ENCODE measurements around the gene HAX1.

HAX1 gene

DNA sequence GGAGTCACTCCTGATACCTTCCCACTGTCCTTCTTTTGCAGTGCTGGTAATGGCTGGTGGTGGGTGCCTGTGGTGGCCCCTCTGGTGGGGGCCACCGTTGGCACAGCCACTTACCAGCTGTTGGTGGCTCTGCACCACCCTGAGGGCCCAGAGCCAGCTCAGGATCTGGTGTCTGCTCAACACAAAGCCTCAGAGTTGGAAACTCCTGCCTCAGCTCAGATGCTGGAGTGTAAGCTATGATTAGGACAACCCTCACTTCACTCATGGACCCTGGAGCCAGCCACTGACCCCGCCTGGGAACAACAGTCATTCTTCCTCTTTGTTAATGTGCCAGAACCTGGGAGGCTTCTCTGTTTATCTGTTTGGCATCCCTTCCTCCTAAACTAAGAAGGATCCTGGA lies 51.8 kb downstream of the HAX1 start:
- Histone ChIP-seq H3F3A (ENCODE audit: insufficient read depth) (0 out of 2 replicates have a peak, but pooled peaks cover 2% of the 10 kb centered on the region), H4K20me1 (ENCODE audit: low read depth, low read length) (no peaks in the 10 kb centered on the region), H3K27ac (ENCODE audit: low read depth, low read length) (no peak overlapping the region), H3K79me2 (ENCODE audit: insufficient read depth, low read length) (no peaks in the 10 kb centered on the region), H3K36me3 (ENCODE audit: low read length) (no peaks in the 10 kb centered on the region), H3K27me3 (ENCODE audit: low read length) (no peaks in the 10 kb centered on the region), H2AFZ (ENCODE audit: low read depth, low read length, severe bottlenecking) (no peak overlapping the region), H3K9me3 (ENCODE audit: insufficient read depth, low read length) (no peaks in the 10 kb centered on the region), H3K4me2 (ENCODE audit: low read depth, low read length, poor library complexity, severe bottlenecking) (peak overlapping the region; percentile 85), H3K9ac (ENCODE audit: low read length) (peak overlapping the region; percentile 55; the same call in 1 of the 2 replicates), H3K9me2 (replicated peaks; ENCODE audit: insufficient read depth, low read length) (no peaks in the 10 kb centered on the region), H3K4me3 (ENCODE audit: insufficient read depth, low read length, poor library complexity, severe bottlenecking) (peak overlapping the region; percentile 65)
- no peak for TF ChIP-seq EZH2phosphoT487 (conservative IDR thresholded peaks at IDR 0.05; ENCODE audit: low read length)
- TF ChIP-seq, protein P1, sequence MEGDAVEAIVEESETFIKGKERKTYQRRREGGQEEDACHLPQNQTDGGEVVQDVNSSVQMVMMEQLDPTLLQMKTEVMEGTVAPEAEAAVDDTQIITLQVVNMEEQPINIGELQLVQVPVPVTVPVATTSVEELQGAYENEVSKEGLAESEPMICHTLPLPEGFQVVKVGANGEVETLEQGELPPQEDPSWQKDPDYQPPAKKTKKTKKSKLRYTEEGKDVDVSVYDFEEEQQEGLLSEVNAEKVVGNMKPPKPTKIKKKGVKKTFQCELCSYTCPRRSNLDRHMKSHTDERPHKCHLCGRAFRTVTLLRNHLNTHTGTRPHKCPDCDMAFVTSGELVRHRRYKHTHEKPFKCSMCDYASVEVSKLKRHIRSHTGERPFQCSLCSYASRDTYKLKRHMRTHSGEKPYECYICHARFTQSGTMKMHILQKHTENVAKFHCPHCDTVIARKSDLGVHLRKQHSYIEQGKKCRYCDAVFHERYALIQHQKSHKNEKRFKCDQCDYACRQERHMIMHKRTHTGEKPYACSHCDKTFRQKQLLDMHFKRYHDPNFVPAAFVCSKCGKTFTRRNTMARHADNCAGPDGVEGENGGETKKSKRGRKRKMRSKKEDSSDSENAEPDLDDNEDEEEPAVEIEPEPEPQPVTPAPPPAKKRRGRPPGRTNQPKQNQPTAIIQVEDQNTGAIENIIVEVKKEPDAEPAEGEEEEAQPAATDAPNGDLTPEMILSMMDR (IDR thresholded peaks at IDR 0.05; ENCODE audit: insufficient read depth, low read length, poor library complexity, severe bottlenecking): no peak

DNA sequence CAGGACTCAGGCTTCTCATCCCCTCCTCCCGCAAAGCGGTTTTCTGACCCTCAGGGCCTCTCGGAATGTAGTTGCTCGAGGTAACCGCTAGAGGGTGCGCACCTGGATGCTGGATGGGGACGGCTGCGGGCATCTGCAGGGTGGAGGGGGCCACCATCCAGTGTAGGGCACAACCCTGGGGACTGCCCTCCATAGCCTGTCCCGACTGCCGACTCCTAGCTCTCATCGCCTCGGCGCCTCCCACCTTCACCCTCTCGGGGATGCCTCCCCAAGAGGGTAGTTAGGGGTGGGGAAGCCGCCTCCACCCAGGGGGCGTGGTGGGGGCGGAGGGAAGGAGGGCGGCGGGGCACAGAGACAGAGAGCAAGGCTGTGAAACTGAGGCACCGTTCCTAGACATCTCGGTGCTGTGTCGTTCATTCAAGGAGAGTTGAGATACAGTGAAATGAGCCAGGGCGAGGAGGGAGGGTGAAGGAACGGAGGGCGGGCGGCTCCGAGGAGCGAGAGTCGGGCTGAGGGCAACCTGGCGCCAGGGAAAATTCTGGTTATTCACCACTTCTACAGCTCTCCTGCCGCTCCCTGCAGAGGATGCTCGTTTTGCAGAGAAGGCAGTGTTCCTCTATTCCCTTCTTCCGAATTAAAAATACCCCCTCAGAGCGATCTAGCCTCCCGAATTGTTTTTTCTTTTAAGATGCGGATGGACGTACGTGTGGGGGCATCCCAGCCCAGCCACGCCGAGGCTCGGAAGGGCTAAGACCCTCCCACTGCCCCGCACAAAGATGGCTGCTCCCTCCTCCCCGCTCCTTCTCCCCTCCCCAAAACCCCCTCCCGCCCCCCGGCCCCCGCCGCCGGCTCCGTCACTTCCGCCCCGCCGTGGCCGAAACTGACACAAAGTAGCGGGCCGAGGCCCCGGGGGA lies 52.5 kb downstream of the HAX1 start, which contains the start of gene ATP8B2:
ATP8B2 (plus strand) TSS at position 857 of the 914 bp plus-strand sequence. CDS start 2,617 bp downstream, outside the sequence.
- Histone ChIP-seq H3K4me3 (ENCODE audit: insufficient read depth, low read length, poor library complexity, severe bottlenecking) (peak within 1 kb of the TSS; percentile 65), H3K27me3 (ENCODE audit: low read length) (no peaks in the 10 kb centered on the region), H3K79me2 (ENCODE audit: insufficient read depth, low read length) (no peaks in the 10 kb centered on the region), H3K27ac (ENCODE audit: low read depth, low read length) (no peak within 1 kb of the TSS), H3K9me2 (replicated peaks; ENCODE audit: insufficient read depth, low read length) (no peaks in the 10 kb centered on the region), H3K36me3 (ENCODE audit: low read length) (no peaks in the 10 kb centered on the region), H3K4me2 (ENCODE audit: low read depth, low read length, poor library complexity, severe bottlenecking) (peak within 1 kb of the TSS; percentile 85), H3F3A (ENCODE audit: insufficient read depth) (0 out of 2 replicates have a peak, but pooled peaks cover 2% of the 10 kb centered on the region), H2AFZ (ENCODE audit: low read depth, low read length, severe bottlenecking) (peak within 1 kb of the TSS; percentile 68), H3K9me3 (ENCODE audit: insufficient read depth, low read length) (no peaks in the 10 kb centered on the region), H4K20me1 (ENCODE audit: low read depth, low read length) (no peaks in the 10 kb centered on the region), H3K9ac (ENCODE audit: low read length) (peak within 1 kb of the TSS; percentile 55)
- no peak for TF ChIP-seq EZH2phosphoT487 (conservative IDR thresholded peaks at IDR 0.05; ENCODE audit: low read length)
- TF ChIP-seq, protein P1 (IDR thresholded peaks at IDR 0.05; ENCODE audit: insufficient read depth, low read length, poor library complexity, severe bottlenecking): peak; percentile 95
